H9 (cell line): ENCODE data around the gene SYT7. TPM values are rescaled to one million over a fixed set of nuclear protein-coding genes. Genes with fewer than 3 reads are reported as not detected.

ENCODE experiments used
- DNase-seq: peaks from one replicate; pipeline ENCODE4 v3.0.0-alpha.2; 2017
- H2AFZ ChIP-seq: one replicate; pipeline ENCODE4 v1.6.1; 2013; ENCODE audit warnings: mild to moderate bottlenecking, low read length, control low read depth, moderate library complexity
- H2AK5ac ChIP-seq: 2 replicates; pipeline ENCODE4 v1.6.1; 2013; ENCODE audit warnings: low read length, control low read depth, mixed read lengths; ENCODE audit not compliant: insufficient read length
- H2BK120ac ChIP-seq: one replicate; pipeline ENCODE4 v1.6.1; 2013; ENCODE audit warnings: low read depth, mild to moderate bottlenecking, low read length, control low read depth, inconsistent platforms; ENCODE audit not compliant: poor library complexity, severe bottlenecking
- H2BK12ac ChIP-seq: 2 replicates; pipeline ENCODE4 v1.6.1; 2013; ENCODE audit warnings: low read length, control low read depth, mixed read lengths, low read depth; ENCODE audit not compliant: insufficient read length
- H2BK15ac ChIP-seq: 2 replicates; pipeline ENCODE4 v1.6.1; 2013; ENCODE audit warnings: low read depth, low read length, control low read depth
- H2BK20ac ChIP-seq: one replicate; pipeline ENCODE4 v1.6.1; 2013; ENCODE audit warnings: low read depth, mild to moderate bottlenecking, low read length, control low read depth, inconsistent platforms; ENCODE audit not compliant: poor library complexity, severe bottlenecking
- H2BK5ac ChIP-seq: 2 replicates; pipeline ENCODE4 v1.6.1; 2013; ENCODE audit warnings: low read length, control low read depth, mixed read lengths; ENCODE audit not compliant: insufficient read length
- H3K14ac ChIP-seq: 2 replicates; pipeline ENCODE4 v1.6.1; 2013; ENCODE audit warnings: low read length, control low read depth; ENCODE audit not compliant: insufficient read depth
- H3K18ac ChIP-seq: 2 replicates; pipeline ENCODE4 v1.6.1; 2013; ENCODE audit warnings: low read depth, mild to moderate bottlenecking, mixed read lengths, low read length, control low read depth; ENCODE audit not compliant: insufficient read length
- H3K23ac ChIP-seq: 2 replicates; pipeline ENCODE4 v1.6.1; 2013; ENCODE audit warnings: low read length, control low read depth, mixed read lengths, low read depth; ENCODE audit not compliant: insufficient read length
- H3K23me2 ChIP-seq: 2 replicates; pipeline ENCODE4 v1.6.1; 2013; ENCODE audit warnings: low read depth, mild to moderate bottlenecking, mixed read lengths, low read length, control low read depth; ENCODE audit not compliant: insufficient read length, poor library complexity, severe bottlenecking
- H3K27ac ChIP-seq: 2 replicates; pipeline ENCODE4 v1.5.1; 2013; ENCODE audit warnings: low read length, control low read depth, mixed read lengths, low read depth; ENCODE audit not compliant: insufficient read length
- H3K27me3 ChIP-seq: 2 replicates; pipeline ENCODE4 v1.6.1; 2013; ENCODE audit warnings: low read length, control low read depth, inconsistent platforms; ENCODE audit not compliant: insufficient read depth
- H3K4ac ChIP-seq: 2 replicates; pipeline ENCODE4 v1.6.1; 2013; ENCODE audit warnings: low read depth, mild to moderate bottlenecking, control low read depth, inconsistent platforms, low read length, moderate library complexity
- H3K4me1 ChIP-seq: 2 replicates; pipeline ENCODE4 v1.6.1; 2013; ENCODE audit warnings: low read length, control low read depth, inconsistent platforms; ENCODE audit not compliant: insufficient read depth
- H3K4me2 ChIP-seq: 2 replicates; pipeline ENCODE4 v1.6.1; 2013; ENCODE audit warnings: low read length, control low read depth, mixed read lengths; ENCODE audit not compliant: insufficient read length, insufficient read depth
- H3K56ac ChIP-seq: 2 replicates; pipeline ENCODE4 v1.6.1; 2013; ENCODE audit warnings: low read depth, mild to moderate bottlenecking, mixed read lengths, low read length, control low read depth; ENCODE audit not compliant: insufficient read length
- H3K79me1 ChIP-seq: 2 replicates; pipeline ENCODE4 v1.6.1; 2013; ENCODE audit warnings: low read depth, mild to moderate bottlenecking, moderate library complexity, low read length, control low read depth, inconsistent platforms; ENCODE audit not compliant: insufficient read depth, poor library complexity, severe bottlenecking
- H3K79me2 ChIP-seq: 2 replicates; pipeline ENCODE4 v1.6.1; 2013; ENCODE audit warnings: low read length, control low read depth, inconsistent platforms; ENCODE audit not compliant: insufficient read depth
- H3K9ac ChIP-seq: 2 replicates; pipeline ENCODE4 v1.6.1; 2013; ENCODE audit warnings: low read length, control low read depth, mixed read lengths; ENCODE audit not compliant: insufficient read length; ENCODE audit errors: extremely low read depth
- H3K9me3 ChIP-seq: one replicate; pipeline ENCODE4 v1.6.1; 2013; ENCODE audit warnings: low read depth, low read length, inconsistent platforms; ENCODE audit not compliant: control insufficient read depth
- H3T11ph ChIP-seq: one replicate; pipeline ENCODE4 v1.6.1; 2013; ENCODE audit warnings: mild to moderate bottlenecking, low read length, control low read depth, inconsistent platforms
- H4K20me1 ChIP-seq: one replicate; pipeline ENCODE4 v1.6.1; 2013; ENCODE audit not compliant: control insufficient read depth, insufficient read length, insufficient read depth
- H4K5ac ChIP-seq: 2 replicates; pipeline ENCODE4 v1.6.1; 2013; ENCODE audit warnings: low read depth, mild to moderate bottlenecking, mixed read lengths, low read length, control low read depth; ENCODE audit not compliant: insufficient read length
- H4K8ac ChIP-seq: replicated peaks from 2 replicates; pipeline ENCODE4 v1.6.1; 2013; ENCODE audit warnings: low read length, control low read depth, mixed read lengths, low read depth; ENCODE audit not compliant: insufficient read length
- H4K91ac ChIP-seq: 2 replicates; pipeline ENCODE4 v1.6.1; 2013; ENCODE audit warnings: low read depth, mild to moderate bottlenecking, moderate library complexity, mixed read lengths, low read length, control low read depth; ENCODE audit not compliant: insufficient read length
- H3K27ac Mint-ChIP-seq, 3 experiments: 2 replicates in 2 of 3; 3 replicates in 1 of 3; pipeline ENCODE4 v1.8.0; 2020 to 2021; ENCODE audit warnings: mixed read lengths in 3 of 3, mild to moderate bottlenecking in 1 of 3, moderate library complexity in 1 of 3
- H3K27me3 Mint-ChIP-seq: 2 replicates; pipeline ENCODE4 v1.8.0; 2021; ENCODE audit warnings: low read depth, mild to moderate bottlenecking, moderate library complexity, mixed read lengths
- H3K36me3 Mint-ChIP-seq, 3 experiments: 2 replicates in 2 of 3; 3 replicates in 1 of 3; pipeline ENCODE4 v1.8.0; 2020 to 2021; ENCODE audit warnings: low read depth in 3 of 3, mixed read lengths in 3 of 3; ENCODE audit not compliant: insufficient read depth in 1 of 3
- H3K4me1 Mint-ChIP-seq, 2 experiments: 2 replicates each; pipeline ENCODE4 v1.8.0; 2020; ENCODE audit warnings: mixed read lengths in 2 of 2
- H3K4me3 Mint-ChIP-seq, 2 experiments: 2 replicates in 1 of 2; 3 replicates in 1 of 2; pipeline ENCODE4 v1.8.0; 2020 to 2021; ENCODE audit warnings: mild to moderate bottlenecking in 2 of 2, mixed read lengths in 2 of 2, moderate library complexity in 1 of 2
- H3K9me3 Mint-ChIP-seq, 2 experiments: 2 replicates in 1 of 2; 3 replicates in 1 of 2; pipeline ENCODE4 v1.8.0; 2020; ENCODE audit warnings: mild to moderate bottlenecking in 2 of 2, mixed read lengths in 2 of 2, moderate library complexity in 1 of 2
- CTCF ChIP-seq: fragments of 200-600 bp; sonication (generic); conservative IDR thresholded peaks from 3 replicates; pipeline ENCODE4 v1.8.0; 2021; ENCODE audit warnings: antibody characterized with exemption, mild to moderate bottlenecking
- WGBS: extraction: QIAGEN DNeasy Blood & Tissue Kit; methylation state at CpG from one replicate; pipeline ENCODE4 v1.1.7; 2013; ENCODE audit warnings: missing lambda C conversion rate, low lambda C conversion rate, mixed read lengths; ENCODE audit not compliant: insufficient read length; ENCODE audit errors: extremely low coverage; 5-methylcytosine and 5-hydroxymethylcytosine counted together
- total RNA-seq: library from RNA; stranded (reverse); gene quantifications from 2 replicates; pipeline ENCODE4 v1.2.1, GENCODE V29; 2021

The SYT7 gene
- total RNA-seq, 1 experiment from 2014 or later: 8.8 TPM

- Mint-ChIP-seq H3K9me3 (no peaks in the 10 kb centered on the region), H3K4me3 (no peak overlapping the region; a peak in 1 of 5 replicates), H3K36me3 (peaks cover 0 to 9% (median 7%) of the 10 kb centered on the region in 3 experiments; a peak in 3 of 7 replicates), H3K27me3 (no peaks in the 10 kb centered on the region; the same call in 1 of the 2 replicates), H3K4me1 (peaks cover 4 to 10% of the 10 kb centered on the region in 2 experiments; a peak in 3 of 4 replicates), H3K27ac (no peak overlapping the region)
- no peak overlapping the region for H3K4me2 ChIP-seq
- H4K8ac ChIP-seq: no peak overlapping the region
- no peaks in the 10 kb centered on the region for H3K79me1 ChIP-seq
- no peak overlapping the region for H3K23ac ChIP-seq
- H3K56ac ChIP-seq: no peak overlapping the region
- no CpG with 5 or more reads among the region's 3 CpGs for WGBS
- H2BK20ac ChIP-seq: no peak overlapping the region
- H4K20me1 ChIP-seq: no peaks in the 10 kb centered on the region
- H4K5ac ChIP-seq: no peak overlapping the region
- no peak overlapping the region for H2BK120ac ChIP-seq
- no peaks in the 10 kb centered on the region for H3K23me2 ChIP-seq
- H2BK5ac ChIP-seq: no peak overlapping the region
- no peak overlapping the region for H3T11ph ChIP-seq
- no peak overlapping the region for H3K18ac ChIP-seq
- no peak overlapping the region for H2BK12ac ChIP-seq
- no peak overlapping the region for H2AFZ ChIP-seq
- H3K9me3 ChIP-seq: no peaks in the 10 kb centered on the region
- no peak overlapping the region for H4K91ac ChIP-seq
- H2AK5ac ChIP-seq: no peak overlapping the region
- H3K27me3 ChIP-seq: no peaks in the 10 kb centered on the region
- no peaks in the 10 kb centered on the region for H3K4me1 ChIP-seq
- no peak for DNase-seq
- no peak overlapping the region for H3K27ac ChIP-seq
- H3K14ac ChIP-seq: no peak overlapping the region
- H3K4ac ChIP-seq: no peak overlapping the region
- H2BK15ac ChIP-seq: no peak overlapping the region
- TF ChIP-seq CTCF: no peak
- no peak overlapping the region for H3K9ac ChIP-seq
- H3K79me2 ChIP-seq: no peaks in the 10 kb centered on the region
Measured at GRCh38 chr11:61473370-61474012, 107.4 kb downstream of the SYT7 start.
